ENCODE results near the gene ARF5. TPM values are rescaled to one million over a fixed set of nuclear protein-coding genes. Genes with fewer than 3 reads are reported as not detected.

The ARF5 gene
- total RNA-seq, 1 donor, result 122 TPM

Other genes starting within 250 kb of the ARF5 start
- 91.0 TPM for gene ZNF800, start 195.7 kb upstream of the ARF5 start, total RNA-seq
- gene GCC1, start 2.8 kb upstream of the ARF5 start, total RNA-seq, result 26.8 TPM
- 1.4 TPM for gene FSCN3, start 5.3 kb downstream of the ARF5 start, total RNA-seq
- not detected for gene PAX4, start 29.7 kb downstream of the ARF5 start, total RNA-seq
- 80.2 TPM for gene SND1, start 63.8 kb downstream of the ARF5 start, total RNA-seq